Stimulated activated naive CD4-positive, alpha-beta T cell treated with Interleukin-2 at 50 U/mL for 16 hours (primary cell): ENCODE measurements around the gene SCYGR2.
"Not testable (repeated sequence)": the region's sequence is repeated elsewhere in the genome, so short reads cannot be mapped to it uniquely, and the experiment has no call there.

ENCODE experiments used
- DNase-seq: peaks from one replicate; lab custom pipeline; 2025; lab: John Stamatoyannopoulos, UW

SCYGR2 gene, protein sequence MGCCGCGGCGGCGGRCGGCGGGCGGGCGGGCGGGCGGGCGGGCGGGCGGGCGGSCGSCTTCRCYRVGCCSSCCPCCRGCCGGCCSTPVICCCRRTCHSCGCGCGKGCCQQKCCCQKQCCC

DNA sequence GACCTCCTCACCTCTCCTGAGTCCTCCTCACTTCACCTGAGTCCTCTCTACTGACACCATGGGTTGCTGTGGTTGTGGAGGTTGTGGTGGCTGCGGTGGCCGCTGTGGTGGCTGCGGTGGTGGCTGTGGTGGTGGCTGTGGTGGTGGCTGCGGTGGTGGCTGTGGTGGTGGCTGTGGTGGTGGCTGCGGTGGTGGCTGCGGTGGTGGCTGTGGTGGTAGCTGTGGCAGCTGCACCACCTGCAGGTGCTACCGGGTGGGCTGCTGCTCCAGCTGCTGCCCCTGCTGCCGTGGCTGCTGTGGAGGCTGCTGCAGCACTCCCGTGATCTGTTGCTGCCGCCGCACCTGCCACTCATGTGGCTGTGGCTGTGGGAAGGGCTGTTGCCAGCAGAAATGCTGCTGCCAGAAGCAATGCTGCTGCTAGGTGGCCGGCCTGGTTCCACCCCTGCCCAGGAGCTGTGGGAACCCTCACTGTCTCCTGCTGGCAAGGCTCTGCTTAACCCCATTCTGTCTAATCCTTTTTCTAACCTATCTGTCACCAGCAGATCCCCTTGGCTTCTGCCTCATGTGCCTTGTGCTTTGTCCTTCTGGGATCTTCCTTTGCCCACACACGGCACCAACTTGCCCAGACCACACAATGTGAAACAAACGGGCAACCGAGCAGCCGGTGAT lies at the start of gene SCYGR2:
SCYGR2 (plus strand) TSS at position 59 of the 669 bp plus-strand sequence; CDS start at position 59, 0 bp downstream.
- DNase-seq, result not testable (repeated sequence)

DNA sequence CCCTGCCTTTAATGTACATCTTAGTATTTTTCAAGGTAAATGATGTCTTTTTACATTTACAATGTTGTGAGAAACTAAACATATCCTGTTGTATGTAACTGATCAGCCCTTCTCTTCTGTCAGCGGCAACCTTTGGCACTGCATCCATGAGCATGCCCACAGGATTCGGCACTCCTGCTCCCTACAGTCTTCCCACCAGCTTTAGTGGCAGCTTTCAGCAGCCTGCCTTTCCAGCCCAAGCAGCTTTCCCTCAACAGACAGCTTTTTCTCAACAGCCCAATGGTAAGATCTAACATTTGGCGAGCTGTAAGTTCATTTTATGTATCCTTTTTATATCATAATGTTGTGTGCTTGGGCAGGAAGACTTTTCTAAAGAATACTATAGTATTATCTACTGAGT lies 46.9 kb upstream of the SCYGR2 start:
- no peak for DNase-seq

DNA sequence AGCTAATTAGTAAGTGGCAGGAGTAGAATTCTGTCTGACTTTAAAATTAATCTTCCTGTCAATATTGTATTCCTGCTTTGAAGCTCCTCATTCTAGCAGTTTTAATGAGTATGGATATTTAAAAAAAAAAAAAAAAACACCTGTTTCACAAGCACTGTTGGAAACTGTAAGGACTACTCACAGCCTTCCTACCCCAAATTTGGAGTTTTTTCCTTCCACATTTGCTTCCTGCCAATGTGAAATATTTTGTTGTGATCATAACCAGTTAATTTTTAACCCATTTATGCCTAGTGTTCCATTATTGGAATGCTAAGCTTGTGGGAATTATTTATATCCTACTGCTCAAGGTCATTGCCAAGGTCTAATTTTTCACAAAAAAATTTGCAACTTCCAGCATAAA lies 36.1 kb upstream of the SCYGR2 start:
- DNase-seq, result no peak

DNA sequence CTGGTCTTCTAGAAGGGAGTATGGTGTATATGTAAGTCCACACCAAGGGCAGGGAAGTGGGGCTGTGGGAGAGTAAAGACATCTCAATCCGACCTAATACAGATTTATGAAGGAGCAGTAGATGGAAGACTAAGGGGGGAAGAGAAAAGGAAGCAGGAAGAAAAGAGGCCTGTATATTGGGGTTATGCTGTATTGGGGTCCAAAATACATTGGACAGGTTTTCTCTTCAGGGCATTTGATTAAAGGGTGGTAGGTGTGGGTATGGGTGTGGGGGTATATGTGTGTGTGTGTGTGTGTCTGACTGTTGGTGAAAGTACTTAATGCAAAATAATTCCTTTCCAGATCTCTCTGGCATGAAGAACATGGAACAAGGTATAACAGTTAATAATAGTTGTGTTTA lies 33.6 kb upstream of the SCYGR2 start:
- DNase-seq, result no peak

DNA sequence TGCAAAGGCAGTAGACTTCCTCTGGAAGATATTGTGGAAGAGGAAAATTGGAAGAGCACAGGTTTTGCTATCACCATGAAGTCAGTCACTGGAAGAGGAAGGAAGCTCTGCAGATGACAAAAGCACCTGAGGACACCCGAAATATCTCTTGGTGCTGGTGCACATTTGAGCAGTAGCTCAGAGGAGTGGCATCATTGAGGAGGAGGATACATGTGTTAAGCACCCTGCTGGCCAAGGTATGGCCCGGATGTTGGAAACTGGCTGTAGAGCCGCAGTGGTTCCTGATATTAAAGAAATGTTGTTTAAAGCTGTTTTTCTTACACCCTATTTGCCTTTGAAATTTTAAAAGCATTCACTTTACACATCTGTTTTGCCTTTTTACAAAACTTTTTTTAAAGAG lies 32.7 kb upstream of the SCYGR2 start:
- no peak for DNase-seq

DNA sequence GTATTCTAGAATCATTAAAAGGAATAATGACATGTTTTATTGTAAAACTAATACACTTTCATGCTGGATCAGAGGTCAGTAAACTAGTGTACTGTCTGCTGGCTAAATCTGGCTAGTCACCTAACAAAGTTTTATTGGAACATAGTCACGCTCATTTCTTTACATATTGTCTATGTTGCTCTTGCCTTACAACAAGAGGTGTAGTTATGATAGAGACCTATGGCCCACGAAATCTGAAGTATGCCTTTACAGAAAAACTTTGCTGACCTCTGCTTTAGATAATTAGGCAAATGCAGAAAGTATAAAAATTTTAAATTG lies 29.9 kb upstream of the SCYGR2 start:
- DNase-seq, result no peak

DNA sequence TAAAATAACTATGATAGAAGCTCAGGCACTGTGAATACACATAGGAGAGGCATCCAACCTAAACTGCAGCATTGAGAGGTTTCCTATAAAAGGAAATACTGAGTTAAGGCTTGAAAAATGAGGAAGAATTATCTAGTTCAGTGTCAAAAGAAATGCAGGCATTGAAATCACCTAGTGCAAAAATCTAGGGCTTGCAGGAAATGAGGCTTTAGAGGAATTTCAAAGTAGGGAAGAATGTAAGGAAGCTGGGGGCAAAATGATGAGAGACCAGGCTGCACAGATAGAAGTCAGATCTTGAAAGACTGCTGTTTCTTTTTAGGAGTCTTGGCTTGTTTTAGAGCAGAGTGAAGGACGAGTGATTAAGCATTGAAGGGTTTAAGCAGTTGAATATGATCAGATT lies 28.1 kb upstream of the SCYGR2 start:
- DNase-seq, result no peak

DNA sequence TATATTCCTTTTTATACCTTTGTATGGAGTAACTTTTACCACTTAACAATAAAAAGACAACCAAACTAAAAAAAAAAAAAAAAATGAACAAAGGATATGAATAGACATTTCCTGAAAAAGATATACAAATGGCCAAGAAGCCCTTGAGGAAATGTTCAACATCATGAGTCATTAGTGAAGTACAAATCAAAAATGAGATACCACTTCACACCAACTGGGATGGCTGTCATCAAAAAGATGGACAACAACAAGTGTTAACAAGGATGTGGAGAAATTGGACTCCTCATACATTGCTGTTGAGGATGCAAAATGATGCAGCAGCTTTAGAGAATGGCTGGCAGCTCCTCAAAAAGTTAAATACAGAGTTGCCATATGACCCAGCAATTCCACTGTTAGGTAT lies 22.6 kb upstream of the SCYGR2 start:
- no peak for DNase-seq

DNA sequence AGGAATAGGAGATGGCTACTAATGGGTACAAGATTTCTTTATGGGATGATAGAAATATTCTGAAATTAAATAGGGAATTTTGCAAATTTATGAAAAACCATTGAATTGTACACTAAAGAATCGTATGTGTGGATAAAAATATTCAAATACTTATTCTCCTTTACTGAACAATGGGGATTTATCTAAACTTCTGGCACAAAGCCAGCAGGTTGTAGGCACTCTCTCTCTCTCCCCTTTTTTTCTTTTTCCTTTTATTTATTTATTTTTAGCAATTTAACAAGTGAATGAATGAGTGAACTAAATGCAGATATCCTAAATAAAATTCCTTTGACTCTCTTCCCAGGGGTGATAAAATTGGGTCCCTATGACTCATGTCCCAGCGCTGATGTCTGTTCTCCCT lies 21.9 kb upstream of the SCYGR2 start:
- DNase-seq, result no peak

DNA sequence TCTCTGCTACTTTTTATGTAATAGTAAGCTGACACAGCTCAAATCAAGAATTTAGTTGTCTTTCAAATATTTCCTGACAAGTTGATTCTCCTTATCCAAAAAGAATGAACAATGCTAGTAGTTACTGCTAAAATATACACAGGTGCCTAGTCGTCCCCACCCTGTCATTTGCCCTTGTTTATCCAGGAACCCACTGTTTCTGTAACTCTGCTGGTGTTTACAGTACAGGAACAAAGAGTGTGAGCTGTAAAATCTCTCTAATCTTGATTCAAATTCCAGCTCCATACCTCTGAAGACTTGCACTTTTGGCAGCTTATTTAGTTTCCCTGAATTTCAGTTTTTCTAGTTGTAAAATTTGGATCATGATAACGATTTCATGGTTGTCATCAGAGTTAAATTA lies 21.1 kb upstream of the SCYGR2 start:
- DNase-seq, result no peak

DNA sequence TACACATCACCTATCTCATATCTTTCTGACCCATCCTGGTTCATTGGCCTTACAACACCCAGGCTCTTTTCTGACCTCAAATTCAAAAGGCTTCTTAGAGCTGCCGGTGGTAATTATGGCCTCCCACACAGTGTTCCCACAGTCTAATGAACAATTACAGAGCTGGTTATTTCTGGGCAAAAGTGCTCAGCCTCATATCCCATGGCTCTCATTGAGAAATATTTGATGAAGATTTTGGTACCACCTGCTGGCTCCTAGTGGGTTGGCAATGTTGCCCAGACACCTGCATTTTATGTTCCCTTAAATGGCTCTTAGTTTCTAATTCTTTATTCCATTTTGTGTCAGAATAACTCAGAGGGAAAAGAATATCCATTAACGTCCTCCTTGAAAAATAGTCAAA lies 20.1 kb upstream of the SCYGR2 start:
- no peak for DNase-seq

DNA sequence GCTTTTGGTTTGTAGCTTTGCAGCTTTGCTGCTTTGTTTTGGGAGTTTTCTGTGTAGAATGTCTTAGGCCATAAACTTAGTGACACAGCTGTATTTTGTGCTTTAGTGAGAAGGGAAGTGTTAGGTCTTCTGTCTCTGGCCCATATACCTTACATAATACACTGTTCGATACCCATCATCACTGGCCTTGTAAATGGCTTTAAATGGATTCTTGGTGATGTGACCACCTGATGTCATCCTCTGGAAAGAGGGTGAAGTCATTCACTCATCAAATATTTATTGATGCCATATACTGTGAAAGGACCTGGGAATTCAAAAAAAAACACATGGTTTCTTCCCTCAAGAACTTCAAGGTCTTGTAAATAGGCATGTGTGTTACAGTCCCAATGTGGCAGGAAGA lies 18.9 kb upstream of the SCYGR2 start:
- no peak for DNase-seq

DNA sequence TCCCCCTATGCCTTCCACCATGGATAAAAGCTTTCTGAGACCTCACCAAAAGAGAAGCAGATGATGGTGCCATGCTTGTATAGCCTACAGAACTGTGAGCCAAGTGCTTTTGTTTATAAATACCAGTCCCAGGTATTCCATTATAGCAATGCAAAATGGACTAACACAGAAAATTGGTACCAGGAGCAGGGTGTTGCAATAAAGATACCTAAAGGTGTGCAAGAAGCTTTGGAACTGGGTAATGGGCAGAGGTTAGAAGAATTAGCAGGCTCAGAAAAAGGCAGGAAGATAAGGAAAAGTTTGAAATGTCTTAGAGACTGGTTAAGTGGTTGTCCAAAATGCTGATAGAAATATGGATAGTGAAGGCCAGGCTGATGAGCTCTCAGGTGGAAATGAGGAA lies 16.3 kb upstream of the SCYGR2 start:
- DNase-seq, result no peak

DNA sequence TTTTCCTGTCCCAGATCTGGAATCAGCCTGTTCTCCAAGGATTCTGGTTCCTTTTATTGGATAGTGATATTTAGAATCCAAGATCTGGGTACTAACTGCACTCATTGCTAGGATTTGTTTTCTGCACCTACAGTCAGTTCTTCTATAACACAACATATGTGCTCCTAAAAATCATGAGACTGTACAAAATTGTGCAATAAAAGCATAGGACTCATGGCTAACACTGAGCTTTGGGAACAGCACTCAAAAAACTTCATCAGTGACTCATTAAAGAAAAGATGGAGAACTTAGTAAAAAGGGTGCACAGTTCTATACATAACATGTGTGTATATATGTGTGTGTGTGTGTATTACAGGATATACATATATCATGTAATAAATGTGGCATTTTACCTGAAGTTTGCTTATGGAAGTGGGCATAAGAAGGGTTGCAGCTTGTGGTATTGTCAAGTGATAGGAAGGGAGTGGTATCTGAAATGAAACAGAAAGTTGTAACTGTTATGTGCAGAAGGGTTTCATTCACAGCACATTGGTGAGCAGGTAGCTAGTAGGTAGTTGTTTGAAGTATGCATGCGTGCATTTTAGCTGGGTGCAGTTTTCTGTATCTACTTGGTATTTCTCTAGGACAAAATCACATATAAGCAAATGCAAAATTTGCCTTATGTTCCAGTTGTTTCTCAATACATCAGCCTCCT lies 5.9 kb upstream of the SCYGR2 start:
- no peak for DNase-seq

DNA sequence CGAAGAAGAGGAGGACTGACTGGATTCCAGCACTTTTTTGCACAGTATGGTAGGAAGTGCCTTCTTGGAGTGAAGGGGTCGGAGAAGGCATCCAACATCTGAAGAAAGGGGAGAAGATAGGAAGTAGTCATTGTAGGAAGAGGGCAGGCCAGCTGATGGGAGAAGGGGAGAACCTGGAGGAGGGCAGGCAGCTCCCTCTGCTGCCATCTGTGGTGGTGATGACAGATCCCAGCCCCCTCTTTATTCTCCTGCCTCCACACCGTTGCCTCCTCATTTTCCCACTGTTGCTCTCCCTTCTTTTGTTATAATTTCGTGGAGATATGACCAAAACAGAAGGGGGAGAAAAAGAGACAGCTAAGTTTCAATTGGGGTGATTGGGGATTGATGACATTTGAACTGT lies 2.9 kb upstream of the SCYGR2 start:
- no peak for DNase-seq

DNA sequence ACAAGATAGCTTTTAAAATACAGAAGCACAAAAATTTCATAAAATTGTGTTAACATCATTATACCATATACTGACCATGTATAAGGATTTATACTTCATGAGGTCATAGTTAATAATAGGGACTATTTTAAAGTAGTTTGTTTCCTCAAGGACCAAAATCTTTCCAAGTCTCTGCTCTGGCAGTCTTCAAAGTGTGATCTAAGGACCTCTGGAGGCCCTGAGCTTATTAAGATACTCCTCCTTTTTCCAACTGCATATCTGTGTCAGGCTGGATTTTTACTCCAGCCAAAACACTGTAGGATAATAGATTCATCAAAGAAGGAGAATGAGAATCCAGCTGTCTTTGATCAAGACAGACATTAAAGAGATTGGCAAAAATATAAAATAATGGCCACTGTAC lies 1.7 kb upstream of the SCYGR2 start:
- DNase-seq, result no peak

DNA sequence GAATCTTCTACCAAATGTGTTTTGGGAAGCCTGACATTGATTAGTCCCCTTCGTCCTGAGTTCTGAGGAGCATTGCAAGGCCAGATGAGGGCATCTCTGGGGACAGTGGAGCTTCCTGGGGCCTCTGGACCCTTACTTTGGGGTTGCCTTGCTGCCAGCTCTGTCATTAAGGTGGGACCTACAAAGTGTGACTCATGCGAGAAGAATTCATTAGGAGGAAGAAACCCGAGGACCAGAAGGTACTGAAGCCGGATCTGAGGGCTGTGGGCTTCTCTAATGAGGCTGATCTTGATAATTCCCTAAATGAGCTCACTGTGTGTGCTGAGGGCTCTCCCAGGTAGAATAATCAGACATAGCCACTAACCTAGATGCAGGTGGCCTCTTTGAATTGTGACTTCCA lies 695 bp upstream of the SCYGR2 start:
- DNase-seq, result no peak

DNA sequence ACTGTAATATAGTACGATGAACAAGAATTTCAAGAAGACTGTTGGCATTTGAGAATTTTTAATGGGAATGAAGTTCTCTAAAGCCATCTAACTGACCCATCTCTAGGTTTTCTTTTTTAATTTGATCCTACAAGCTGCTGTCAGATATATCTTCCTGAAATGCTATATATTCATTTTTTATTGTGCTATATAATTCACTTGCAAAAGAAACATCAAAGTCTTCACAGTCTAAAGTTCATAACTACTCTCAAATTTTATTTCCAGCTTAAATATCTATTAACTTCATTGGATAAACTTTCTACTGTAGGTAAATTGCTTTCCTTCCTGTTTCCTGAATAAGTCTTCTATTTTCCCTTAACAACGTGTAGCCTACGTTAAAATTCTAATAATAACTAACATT lies 3.7 kb downstream of the SCYGR2 start:
- no peak for DNase-seq

DNA sequence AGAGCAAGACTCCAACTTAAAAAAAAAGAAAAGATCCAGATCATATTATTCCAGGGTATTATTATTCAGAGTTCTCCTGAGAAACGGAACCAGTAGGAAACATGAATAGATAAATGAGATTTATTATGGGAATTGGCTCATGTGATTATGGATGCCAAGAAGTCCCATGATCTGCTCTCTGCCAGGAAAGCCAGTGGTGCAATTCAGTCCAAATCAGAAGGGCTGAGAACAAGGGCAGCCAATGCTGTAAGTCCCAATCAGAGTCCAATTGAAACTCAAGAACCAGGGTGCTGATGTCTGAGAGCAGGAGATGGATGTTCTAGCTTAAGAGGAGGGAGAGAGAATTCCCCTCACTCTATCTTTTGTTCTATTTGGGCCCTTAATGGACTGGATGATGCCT lies 7.8 kb downstream of the SCYGR2 start:
- no peak for DNase-seq

DNA sequence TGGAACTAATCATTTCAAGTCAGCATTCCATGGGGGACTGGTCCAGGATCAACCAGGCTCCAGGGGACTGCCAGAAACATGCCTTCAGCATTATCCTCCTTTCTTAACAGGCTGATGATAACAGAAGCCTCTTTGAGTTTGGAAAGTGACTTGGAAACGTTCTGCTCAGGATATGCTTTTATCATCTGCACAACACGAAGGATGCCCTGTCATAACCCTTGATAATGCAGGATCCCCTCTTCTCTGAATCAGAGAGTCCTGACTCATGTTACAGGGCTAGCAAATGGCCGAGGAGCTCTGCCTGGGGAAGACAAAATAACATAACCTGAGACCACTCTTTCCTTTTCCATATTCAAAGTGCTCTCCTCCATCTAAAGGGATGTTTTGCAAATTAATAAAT lies 9.2 kb downstream of the SCYGR2 start:
- DNase-seq, result no peak

DNA sequence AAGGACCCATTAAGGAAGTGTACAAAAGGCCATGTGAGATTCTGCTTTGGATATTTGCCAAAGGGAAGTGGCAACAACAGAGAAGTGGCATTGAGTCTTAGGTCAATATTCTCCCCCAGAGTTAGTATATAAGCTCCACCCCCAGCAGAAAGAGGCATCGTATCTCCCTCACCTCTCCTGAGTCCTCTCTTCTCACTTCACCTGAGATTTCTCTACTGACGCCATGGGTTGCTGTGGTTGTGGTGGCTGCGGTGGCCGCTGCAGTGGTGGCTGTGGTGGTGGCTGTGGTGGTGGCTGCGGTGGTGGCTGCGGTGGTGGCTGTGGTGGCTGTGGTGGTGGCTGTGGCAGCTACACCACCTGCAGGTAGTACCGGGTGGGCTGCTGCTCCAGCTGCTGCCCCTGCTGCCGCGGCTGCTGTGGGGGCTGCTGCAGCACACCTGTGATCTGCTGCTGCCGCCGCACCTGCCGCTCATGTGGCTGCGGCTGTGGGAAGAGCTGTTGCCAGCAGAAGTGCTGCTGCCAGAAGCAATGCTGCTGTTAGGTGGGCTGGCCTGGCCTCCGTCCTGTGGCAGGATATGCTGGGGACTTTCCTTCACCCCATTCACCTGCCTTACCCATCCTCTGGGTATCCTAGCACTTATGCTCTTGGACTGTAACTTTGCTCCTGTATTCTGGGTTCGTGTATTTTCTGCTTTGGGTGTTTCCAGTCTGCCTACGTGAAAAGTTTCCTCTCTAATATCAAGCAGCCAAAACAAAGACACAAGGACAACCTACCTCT lies 10.1 kb downstream of the SCYGR2 start:
- DNase-seq, result no peak

DNA sequence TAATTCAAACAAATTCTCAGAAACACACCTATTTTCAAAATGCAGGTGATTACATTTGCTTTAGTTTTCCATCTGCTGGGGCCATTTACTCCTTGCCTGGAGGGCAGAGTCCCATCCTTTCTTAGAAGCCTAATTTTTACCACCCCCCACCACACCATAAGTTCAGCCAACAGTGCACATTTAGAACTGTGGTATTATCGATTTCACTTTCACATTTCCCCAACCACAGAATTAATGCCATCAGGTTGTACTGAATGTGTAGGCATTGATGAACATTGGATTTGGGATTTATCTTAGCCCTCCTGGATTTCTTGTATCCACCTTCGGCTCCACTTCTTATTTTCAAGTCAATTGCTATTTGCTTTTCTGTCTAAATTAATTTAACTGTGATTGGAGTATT lies 11.4 kb downstream of the SCYGR2 start:
- DNase-seq, result no peak
